Measurements from ENCODE around the gene TWIST2. TPM values are rescaled to one million over a fixed set of nuclear protein-coding genes. Genes with fewer than 3 reads are reported as not detected.

Gene TWIST2
- total and polyA plus RNA-seq, 10 of the 15 experiments (the other 5 are each of a cell fraction or from before 2014, with no cell fraction given), result not detected

GRCh38 chr2:238835726-238836301 is 12.1 kb upstream of the TWIST2 start:
- CTCF ChIA-PET, result no interaction called here
- in situ Hi-C loops (cut with MboI), result no loop called here
- no peak overlapping the region for H3K9ac ChIP-seq (ENCODE audit: control insufficient read depth, insufficient read depth, low read length)
- no peak for ATAC-seq
- no peak overlapping the region for H3K4me2 ChIP-seq (ENCODE audit: control insufficient read depth, insufficient read depth)
- no peaks in the 10 kb centered on the region for H3K36me3 ChIP-seq (ENCODE audit: control insufficient read depth in 2 of 2, insufficient read depth in 2 of 2, low read length in 1 of 2)
- H3K4me3 ChIP-seq, result no peak overlapping the region
- no peaks in the 10 kb centered on the region for H3K9me3 ChIP-seq (replicated peaks; ENCODE audit: control insufficient read depth, insufficient read depth, low read length)
- FAIRE-seq, result no peak
- no peak overlapping the region for H3K27ac ChIP-seq (ENCODE audit: control insufficient read depth, insufficient read depth)
- no TSS peak for BruUV-seq (replicated peaks)
- no peaks in the 10 kb centered on the region for H3K4me1 ChIP-seq (ENCODE audit: control insufficient read depth, insufficient read depth, low read length)
- no peaks in the 10 kb centered on the region for H3K27me3 ChIP-seq (replicated peaks in 1 of 2; ENCODE audit: control insufficient read depth in 2 of 2, insufficient read depth in 2 of 2, low read length in 1 of 2)
- intact Hi-C loops (cut with micrococcal nuclease; ENCODE audit: unreplicated experiment), result no loop called here
- no peak overlapping the region for H2AFZ ChIP-seq (ENCODE audit: control insufficient read depth, low read depth, low read length)
- no peak for DNase-seq (ENCODE audit: low read depth, low spot score)
- WGBS (ENCODE audit: insufficient coverage, insufficient replicate concordance, low lambda C conversion rate, missing lambda C conversion rate), result 19% methylated on average over 5 of the region's 7 CpGs
- no peaks in the 10 kb centered on the region for H4K20me1 ChIP-seq (ENCODE audit: control insufficient read depth, insufficient read depth)
- TF ChIP-seq STAT3 (IDR thresholded peaks at IDR 0.05; ENCODE audit: low read depth, low read length) (no peak), CTCF (IDR thresholded peaks at IDR 0.05 in 2 of 3, conservative IDR thresholded peaks at IDR 0.05 in 1 of 3; ENCODE audit: control insufficient read depth in 2 of 3, extremely low read depth in 1 of 3, insufficient read depth in 1 of 3, low read depth in 3 of 3, low read length in 3 of 3) (peak in 2 of 3 experiments; percentile 14 to 30; a peak in 1 of 6 replicates), BCLAF1 (IDR thresholded peaks at IDR 0.05) (no peak)
- SMC1A ChIA-PET (ENCODE audit: uncharacterized antibody, unreplicated experiment), result interaction anchor here (0.6 kb wide), 1 partner anchor 51 kb away, joined by 3 read pairs; no protein-coding TSS in a partner anchor
- POLR2A ChIA-PET, result no interaction called here
- H3K79me2 ChIP-seq (ENCODE audit: control insufficient read depth, insufficient read depth, low read length), result no peaks in the 10 kb centered on the region
- RAD21 ChIA-PET (ENCODE audit: unreplicated experiment), result no interaction called here
